ENCODE results near the gene LACTB.

DNA sequence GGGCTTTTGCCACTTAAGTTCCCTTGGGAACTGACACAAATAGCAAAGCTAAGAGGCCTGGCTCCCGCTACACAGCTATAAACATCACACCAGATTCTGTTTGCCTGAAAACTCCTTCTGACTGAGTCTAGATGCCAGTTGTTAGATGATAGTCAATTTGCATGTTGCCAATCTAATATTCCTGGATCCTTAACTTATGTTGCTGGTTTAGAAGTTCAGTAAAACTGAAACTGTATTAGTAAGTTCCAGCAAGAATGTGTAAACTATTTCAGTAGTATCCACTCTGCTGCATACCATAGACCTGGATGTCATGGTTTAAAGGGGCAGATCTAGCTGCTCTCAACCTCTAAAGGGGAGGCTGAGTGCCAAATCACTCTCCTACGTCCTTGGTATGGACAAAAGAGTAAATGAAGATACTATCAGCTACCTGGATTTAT lies 27.1 kb upstream of the LACTB start:
- TF ChIP-seq, protein P1, sequence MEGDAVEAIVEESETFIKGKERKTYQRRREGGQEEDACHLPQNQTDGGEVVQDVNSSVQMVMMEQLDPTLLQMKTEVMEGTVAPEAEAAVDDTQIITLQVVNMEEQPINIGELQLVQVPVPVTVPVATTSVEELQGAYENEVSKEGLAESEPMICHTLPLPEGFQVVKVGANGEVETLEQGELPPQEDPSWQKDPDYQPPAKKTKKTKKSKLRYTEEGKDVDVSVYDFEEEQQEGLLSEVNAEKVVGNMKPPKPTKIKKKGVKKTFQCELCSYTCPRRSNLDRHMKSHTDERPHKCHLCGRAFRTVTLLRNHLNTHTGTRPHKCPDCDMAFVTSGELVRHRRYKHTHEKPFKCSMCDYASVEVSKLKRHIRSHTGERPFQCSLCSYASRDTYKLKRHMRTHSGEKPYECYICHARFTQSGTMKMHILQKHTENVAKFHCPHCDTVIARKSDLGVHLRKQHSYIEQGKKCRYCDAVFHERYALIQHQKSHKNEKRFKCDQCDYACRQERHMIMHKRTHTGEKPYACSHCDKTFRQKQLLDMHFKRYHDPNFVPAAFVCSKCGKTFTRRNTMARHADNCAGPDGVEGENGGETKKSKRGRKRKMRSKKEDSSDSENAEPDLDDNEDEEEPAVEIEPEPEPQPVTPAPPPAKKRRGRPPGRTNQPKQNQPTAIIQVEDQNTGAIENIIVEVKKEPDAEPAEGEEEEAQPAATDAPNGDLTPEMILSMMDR (IDR thresholded peaks at IDR 0.05; ENCODE audit: insufficient read depth, low read length): no peak
- TF ChIP-seq POLR2AphosphoS5 (IDR thresholded peaks at IDR 0.05; ENCODE audit: low read depth) (no peak), SPI1 (IDR thresholded peaks at IDR 0.05; ENCODE audit: borderline replicate concordance, low read depth) (no peak), GABPA (IDR thresholded peaks at IDR 0.05; ENCODE audit: low read depth) (no peak)
- TF ChIP-seq, protein P2, sequence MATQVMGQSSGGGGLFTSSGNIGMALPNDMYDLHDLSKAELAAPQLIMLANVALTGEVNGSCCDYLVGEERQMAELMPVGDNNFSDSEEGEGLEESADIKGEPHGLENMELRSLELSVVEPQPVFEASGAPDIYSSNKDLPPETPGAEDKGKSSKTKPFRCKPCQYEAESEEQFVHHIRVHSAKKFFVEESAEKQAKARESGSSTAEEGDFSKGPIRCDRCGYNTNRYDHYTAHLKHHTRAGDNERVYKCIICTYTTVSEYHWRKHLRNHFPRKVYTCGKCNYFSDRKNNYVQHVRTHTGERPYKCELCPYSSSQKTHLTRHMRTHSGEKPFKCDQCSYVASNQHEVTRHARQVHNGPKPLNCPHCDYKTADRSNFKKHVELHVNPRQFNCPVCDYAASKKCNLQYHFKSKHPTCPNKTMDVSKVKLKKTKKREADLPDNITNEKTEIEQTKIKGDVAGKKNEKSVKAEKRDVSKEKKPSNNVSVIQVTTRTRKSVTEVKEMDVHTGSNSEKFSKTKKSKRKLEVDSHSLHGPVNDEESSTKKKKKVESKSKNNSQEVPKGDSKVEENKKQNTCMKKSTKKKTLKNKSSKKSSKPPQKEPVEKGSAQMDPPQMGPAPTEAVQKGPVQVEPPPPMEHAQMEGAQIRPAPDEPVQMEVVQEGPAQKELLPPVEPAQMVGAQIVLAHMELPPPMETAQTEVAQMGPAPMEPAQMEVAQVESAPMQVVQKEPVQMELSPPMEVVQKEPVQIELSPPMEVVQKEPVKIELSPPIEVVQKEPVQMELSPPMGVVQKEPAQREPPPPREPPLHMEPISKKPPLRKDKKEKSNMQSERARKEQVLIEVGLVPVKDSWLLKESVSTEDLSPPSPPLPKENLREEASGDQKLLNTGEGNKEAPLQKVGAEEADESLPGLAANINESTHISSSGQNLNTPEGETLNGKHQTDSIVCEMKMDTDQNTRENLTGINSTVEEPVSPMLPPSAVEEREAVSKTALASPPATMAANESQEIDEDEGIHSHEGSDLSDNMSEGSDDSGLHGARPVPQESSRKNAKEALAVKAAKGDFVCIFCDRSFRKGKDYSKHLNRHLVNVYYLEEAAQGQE (IDR thresholded peaks at IDR 0.05; ENCODE audit: insufficient replicate concordance, low read depth): no peak

All from HL-60 (cell line).